HUDEP-2 (cell line): ENCODE data around the gene NRXN2.
A peak's percentile ranks its signal among the peaks of the same experiment; 100 is the strongest.

Experiments used
- DNase-seq, 76 experiments: peaks; one replicate each; lab custom pipeline; 2025; ENCODE audit not compliant: unreplicated experiment in 76 of 76; lab: John Stamatoyannopoulos, UW

NRXN2 gene

GRCh38 chr11:64744544-64745188 is 21.7 kb upstream of the NRXN2 start:
- peak in 2 of 76 experiments; percentile 21 to 23 for DNase-seq

GRCh38 chr11:64743591-64744543 is 20.9 kb upstream of the NRXN2 start, which contains the start of gene RASGRP2:
Gene RASGRP2 (minus strand): TSS chr11:64744142. CDS start chr11:64742866, 1,276 bp downstream.
- peak in 51 of 76 experiments; percentile 3 to 63 (median 27) for DNase-seq

GRCh38 chr11:64742889-64743590 is 20.0 kb upstream of the NRXN2 start:
- peak in 46 of 76 experiments; percentile 4 to 82 (median 31) for DNase-seq

GRCh38 chr11:64742087-64742888 is 19.3 kb upstream of the NRXN2 start:
- peak in 8 of 76 experiments; percentile 12 to 82 (median 34) for DNase-seq

GRCh38 chr11:64741375-64742086 is 18.5 kb upstream of the NRXN2 start:
- DNase-seq: no peak

- no peak for DNase-seq
Measured at GRCh38 chr11:64739871-64740270, 16.9 kb upstream of the NRXN2 start.

- no peak for DNase-seq
Measured at GRCh38 chr11:64736654-64737053, 13.7 kb upstream of the NRXN2 start.

GRCh38 chr11:64735725-64736259 is 12.8 kb upstream of the NRXN2 start:
- no peak for DNase-seq

- DNase-seq: no peak
Measured at GRCh38 chr11:64734811-64735724, 12.1 kb upstream of the NRXN2 start.

GRCh38 chr11:64731601-64732000 is 8.6 kb upstream of the NRXN2 start:
- no peak for DNase-seq

- DNase-seq: peak in 12 of 76 experiments; percentile 3 to 35 (median 15)
Measured at GRCh38 chr11:64729851-64730382, 6.9 kb upstream of the NRXN2 start.

- DNase-seq: no peak
Measured at GRCh38 chr11:64728757-64729365, 5.9 kb upstream of the NRXN2 start.

GRCh38 chr11:64726867-64727530 is 4.0 kb upstream of the NRXN2 start:
- DNase-seq: no peak

GRCh38 chr11:64726211-64726641 is 3.2 kb upstream of the NRXN2 start:
- DNase-seq: no peak

- no peak for DNase-seq
Measured at GRCh38 chr11:64724863-64725532, 2.0 kb upstream of the NRXN2 start.
